ENCODE measurements around the gene SHF.

GRCh38 chr15:45221967-45222366 is 34.2 kb upstream of the SHF start:
- TF ChIP-seq, protein P1, sequence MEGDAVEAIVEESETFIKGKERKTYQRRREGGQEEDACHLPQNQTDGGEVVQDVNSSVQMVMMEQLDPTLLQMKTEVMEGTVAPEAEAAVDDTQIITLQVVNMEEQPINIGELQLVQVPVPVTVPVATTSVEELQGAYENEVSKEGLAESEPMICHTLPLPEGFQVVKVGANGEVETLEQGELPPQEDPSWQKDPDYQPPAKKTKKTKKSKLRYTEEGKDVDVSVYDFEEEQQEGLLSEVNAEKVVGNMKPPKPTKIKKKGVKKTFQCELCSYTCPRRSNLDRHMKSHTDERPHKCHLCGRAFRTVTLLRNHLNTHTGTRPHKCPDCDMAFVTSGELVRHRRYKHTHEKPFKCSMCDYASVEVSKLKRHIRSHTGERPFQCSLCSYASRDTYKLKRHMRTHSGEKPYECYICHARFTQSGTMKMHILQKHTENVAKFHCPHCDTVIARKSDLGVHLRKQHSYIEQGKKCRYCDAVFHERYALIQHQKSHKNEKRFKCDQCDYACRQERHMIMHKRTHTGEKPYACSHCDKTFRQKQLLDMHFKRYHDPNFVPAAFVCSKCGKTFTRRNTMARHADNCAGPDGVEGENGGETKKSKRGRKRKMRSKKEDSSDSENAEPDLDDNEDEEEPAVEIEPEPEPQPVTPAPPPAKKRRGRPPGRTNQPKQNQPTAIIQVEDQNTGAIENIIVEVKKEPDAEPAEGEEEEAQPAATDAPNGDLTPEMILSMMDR (IDR thresholded peaks at IDR 0.05), result no peak
- TF ChIP-seq POLR2A (IDR thresholded peaks at IDR 0.05) (no peak), EP300 (IDR thresholded peaks at IDR 0.05) (no peak)
